ENCODE measurements around the gene HKDC1.

HKDC1 gene

DNA sequence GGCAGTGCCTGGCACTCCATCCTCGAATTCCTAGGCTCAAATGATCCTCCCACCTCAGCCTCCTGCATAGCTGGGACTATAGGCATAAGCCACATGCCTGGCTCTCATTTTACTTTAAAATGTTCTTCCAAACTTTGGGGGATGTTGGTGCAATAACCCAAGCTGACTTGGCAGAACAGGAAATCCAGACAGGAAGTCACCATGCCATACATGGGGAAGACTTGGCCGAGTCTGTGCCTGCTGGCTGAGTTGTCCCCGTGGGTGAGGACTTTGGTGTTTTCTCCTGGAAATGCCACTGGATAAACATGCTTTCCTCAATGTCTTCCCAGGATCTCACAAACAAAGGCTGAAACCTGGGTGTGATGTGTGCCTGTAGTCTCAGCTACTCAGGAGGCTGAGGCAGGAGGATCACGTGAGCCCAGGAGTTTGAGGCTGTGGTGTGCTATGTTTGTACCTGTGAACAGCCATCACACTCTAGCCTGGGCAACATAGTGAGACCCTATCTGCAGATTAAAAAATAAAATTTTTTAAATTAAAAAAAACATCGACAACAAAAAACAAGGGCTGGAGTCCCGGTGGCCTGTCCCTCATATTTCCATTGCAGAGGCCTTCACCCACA, 19.8 kb downstream of the HKDC1 start:
- in situ Hi-C loops (cut with MboI; ENCODE audit: low pct_unique_long_range_greater_than_20kb, low sequenced_read_pairs, unreplicated experiment): no loop called here
- DNase-seq (ENCODE audit: low spot score): no peak
- TF ChIP-seq, protein P1, sequence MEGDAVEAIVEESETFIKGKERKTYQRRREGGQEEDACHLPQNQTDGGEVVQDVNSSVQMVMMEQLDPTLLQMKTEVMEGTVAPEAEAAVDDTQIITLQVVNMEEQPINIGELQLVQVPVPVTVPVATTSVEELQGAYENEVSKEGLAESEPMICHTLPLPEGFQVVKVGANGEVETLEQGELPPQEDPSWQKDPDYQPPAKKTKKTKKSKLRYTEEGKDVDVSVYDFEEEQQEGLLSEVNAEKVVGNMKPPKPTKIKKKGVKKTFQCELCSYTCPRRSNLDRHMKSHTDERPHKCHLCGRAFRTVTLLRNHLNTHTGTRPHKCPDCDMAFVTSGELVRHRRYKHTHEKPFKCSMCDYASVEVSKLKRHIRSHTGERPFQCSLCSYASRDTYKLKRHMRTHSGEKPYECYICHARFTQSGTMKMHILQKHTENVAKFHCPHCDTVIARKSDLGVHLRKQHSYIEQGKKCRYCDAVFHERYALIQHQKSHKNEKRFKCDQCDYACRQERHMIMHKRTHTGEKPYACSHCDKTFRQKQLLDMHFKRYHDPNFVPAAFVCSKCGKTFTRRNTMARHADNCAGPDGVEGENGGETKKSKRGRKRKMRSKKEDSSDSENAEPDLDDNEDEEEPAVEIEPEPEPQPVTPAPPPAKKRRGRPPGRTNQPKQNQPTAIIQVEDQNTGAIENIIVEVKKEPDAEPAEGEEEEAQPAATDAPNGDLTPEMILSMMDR (IDR thresholded peaks at IDR 0.05; ENCODE audit: extremely low read depth, insufficient read depth, missing control alignments): no peak

DNA sequence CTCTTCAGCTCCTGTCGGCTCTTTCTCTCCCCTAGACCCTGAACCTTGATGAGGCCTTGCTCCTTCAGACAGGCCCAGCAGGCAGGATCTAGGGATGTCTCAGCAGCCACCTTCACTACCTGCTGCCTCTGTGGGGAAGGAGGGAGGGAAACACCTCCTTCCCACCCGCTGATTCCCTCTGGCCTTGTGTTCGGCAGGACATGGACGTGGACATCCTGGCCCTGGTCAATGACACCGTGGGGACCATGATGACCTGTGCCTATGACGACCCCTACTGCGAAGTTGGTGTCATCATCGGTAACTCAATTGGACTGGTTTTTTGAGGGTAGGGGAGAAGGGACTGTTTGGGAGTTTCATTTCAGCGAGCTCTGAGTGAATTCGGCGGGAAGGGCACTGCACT, 20.3 kb downstream of the HKDC1 start:
- TF ChIP-seq, protein P1 (IDR thresholded peaks at IDR 0.05; ENCODE audit: extremely low read depth, insufficient read depth, missing control alignments): no peak
- DNase-seq (ENCODE audit: low spot score): no peak
- in situ Hi-C loops (cut with MboI; ENCODE audit: low pct_unique_long_range_greater_than_20kb, low sequenced_read_pairs, unreplicated experiment): no loop called here

DNA sequence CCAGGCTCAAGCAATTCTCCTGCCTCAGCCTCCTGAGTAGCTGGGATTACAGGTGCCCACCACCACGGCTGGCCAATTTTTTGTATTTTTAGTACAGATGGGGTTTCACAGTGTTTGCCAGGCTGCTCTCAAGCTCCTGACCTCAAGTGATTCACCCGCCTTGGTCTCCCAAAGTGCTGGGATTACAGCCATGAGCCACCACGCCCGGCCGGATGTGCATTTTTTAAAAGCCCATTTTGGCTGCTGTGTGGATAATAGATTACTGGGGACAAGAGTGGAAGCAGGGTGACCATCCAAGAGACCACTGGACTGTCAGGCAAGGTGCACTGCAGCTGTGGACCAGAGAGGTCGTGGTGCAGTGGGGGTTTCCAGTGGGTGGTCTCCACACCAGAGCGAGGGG, 21.4 kb downstream of the HKDC1 start:
- in situ Hi-C loops (cut with MboI; ENCODE audit: low pct_unique_long_range_greater_than_20kb, low sequenced_read_pairs, unreplicated experiment): no loop called here
- DNase-seq (ENCODE audit: low spot score): no peak
- TF ChIP-seq, protein P1 (IDR thresholded peaks at IDR 0.05; ENCODE audit: extremely low read depth, insufficient read depth, missing control alignments): no peak

DNA sequence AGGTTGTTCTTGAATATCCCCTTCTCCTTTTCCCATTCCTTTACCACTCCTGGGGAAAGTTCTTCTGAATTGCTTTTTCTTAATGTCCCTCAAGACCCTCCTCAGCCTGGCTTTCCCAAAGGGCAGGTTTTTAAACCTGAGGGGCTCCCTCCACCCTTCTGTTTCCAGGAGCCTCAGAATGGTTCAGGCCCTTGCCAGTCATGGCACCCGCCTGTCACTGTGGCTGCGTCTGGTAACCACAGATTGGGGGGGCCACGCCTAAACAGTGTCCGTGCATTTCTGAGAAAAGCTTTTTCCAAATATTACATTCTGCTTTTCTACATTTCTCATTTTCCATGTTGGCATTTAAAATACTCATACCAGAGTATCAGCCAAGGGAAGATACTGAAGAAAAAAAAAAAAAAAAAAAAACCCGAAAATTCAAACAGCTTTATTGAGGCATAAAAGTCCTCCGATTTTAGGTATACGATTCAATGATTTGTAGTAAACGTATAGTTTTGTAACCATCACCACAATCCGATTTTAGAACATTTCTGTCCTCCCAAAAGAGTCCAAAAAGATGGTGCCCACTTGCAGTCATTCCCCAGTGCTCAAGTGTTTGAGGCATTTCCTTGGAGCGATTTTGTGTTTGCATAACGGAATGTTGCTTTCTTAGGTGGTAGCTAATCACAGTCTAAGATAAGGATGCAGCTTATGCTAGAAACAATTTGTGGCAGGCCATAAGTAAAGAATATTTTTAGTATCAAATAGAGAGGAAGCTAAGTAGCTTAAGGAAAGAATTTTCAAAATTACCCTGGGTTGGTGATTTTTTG, 22.1 kb downstream of the HKDC1 start:
- TF ChIP-seq, protein P1 (IDR thresholded peaks at IDR 0.05; ENCODE audit: extremely low read depth, insufficient read depth, missing control alignments): no peak
- in situ Hi-C loops (cut with MboI; ENCODE audit: low pct_unique_long_range_greater_than_20kb, low sequenced_read_pairs, unreplicated experiment): no loop called here
- no peak for DNase-seq (ENCODE audit: low spot score)

DNA sequence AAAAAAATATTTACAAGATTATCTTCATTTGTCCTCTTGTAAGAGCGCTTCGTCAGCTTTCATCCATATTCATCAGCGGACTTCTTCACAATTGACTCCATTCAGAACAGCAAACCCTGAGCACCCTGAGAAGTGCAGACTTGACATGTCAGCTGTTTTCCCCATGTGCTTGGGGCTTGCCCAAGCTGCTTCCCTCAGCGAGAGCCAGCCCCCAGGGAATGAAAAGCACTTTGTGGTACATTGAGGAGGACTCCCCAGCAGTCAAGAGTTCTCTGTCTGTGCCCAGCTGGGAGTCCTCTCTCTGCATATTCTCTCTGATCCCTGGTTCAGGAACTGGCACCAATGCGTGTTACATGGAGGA, 22.7 kb downstream of the HKDC1 start:
- no peak for DNase-seq (ENCODE audit: low spot score)
- in situ Hi-C loops (cut with MboI; ENCODE audit: low pct_unique_long_range_greater_than_20kb, low sequenced_read_pairs, unreplicated experiment): no loop called here
- TF ChIP-seq, protein P1 (IDR thresholded peaks at IDR 0.05; ENCODE audit: extremely low read depth, insufficient read depth, missing control alignments): no peak

DNA sequence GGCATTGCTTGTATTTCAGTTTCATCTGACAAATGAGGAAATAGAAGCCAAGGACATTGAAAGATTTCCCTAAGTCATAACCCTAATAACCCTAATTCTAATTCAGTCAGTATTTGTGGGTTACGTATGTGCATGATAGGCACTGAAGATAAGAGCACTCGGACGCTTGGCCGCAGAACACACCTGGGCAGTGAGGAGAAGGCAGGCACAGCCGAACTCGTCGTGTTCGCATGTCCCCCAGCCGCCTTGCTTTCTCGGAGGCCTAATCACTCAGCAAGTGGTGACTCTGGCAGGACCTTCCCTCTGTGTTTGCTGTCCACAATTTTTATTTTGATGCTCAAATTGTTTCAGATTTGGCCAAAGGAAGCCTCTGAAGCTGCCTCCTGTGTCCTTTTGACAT, 23.7 kb downstream of the HKDC1 start:
- TF ChIP-seq, protein P1 (IDR thresholded peaks at IDR 0.05; ENCODE audit: extremely low read depth, insufficient read depth, missing control alignments): no peak
- in situ Hi-C loops (cut with MboI; ENCODE audit: low pct_unique_long_range_greater_than_20kb, low sequenced_read_pairs, unreplicated experiment): no loop called here
- no peak for DNase-seq (ENCODE audit: low spot score)

All from GM13977 (cell line).